SK-N-SH (cell line): ENCODE measurements around the gene COLEC12.
A peak's percentile ranks its signal among the peaks of the same experiment; 100 is the strongest.

Experiments used
- CTCF ChIP-seq: fragments of 200-600 bp; sonication (generic); IDR thresholded peaks from 2 replicates; pipeline ENCODE4 v1.6.1; 2017; ENCODE audit warnings: antibody characterized with exemption, mild to moderate bottlenecking, moderate library complexity
- ELF1 ChIP-seq: IDR thresholded peaks from 2 replicates; pipeline ENCODE4 v1.4.0; 2012
- MAX ChIP-seq: IDR thresholded peaks from 2 replicates; pipeline ENCODE4 v1.4.0; 2012; ENCODE audit warnings: low read depth
- MXI1 ChIP-seq: IDR thresholded peaks from 2 replicates; pipeline ENCODE4 v1.6.1; 2012; ENCODE audit warnings: mild to moderate bottlenecking, low read depth, low read length, improper control_type of control experiment
- TCF12 ChIP-seq: IDR thresholded peaks from 2 replicates; pipeline ENCODE4 v1.4.0; 2012
- TEAD4 ChIP-seq: IDR thresholded peaks from 2 replicates; pipeline ENCODE4 v1.4.0; 2012; ENCODE audit warnings: mild to moderate bottlenecking, borderline replicate concordance; ENCODE audit not compliant: insufficient read depth
- TF ChIP-seq, protein P1 (sequence below): IDR thresholded peaks from 2 replicates; pipeline ENCODE4; 2012

GRCh38 chr18:477565-477964 is 22.9 kb downstream of the COLEC12 start:
- TF ChIP-seq CTCF = peak; percentile 31
- TF ChIP-seq TCF12 = no peak
- no peak for TF ChIP-seq MAX
- TF ChIP-seq, protein P1, sequence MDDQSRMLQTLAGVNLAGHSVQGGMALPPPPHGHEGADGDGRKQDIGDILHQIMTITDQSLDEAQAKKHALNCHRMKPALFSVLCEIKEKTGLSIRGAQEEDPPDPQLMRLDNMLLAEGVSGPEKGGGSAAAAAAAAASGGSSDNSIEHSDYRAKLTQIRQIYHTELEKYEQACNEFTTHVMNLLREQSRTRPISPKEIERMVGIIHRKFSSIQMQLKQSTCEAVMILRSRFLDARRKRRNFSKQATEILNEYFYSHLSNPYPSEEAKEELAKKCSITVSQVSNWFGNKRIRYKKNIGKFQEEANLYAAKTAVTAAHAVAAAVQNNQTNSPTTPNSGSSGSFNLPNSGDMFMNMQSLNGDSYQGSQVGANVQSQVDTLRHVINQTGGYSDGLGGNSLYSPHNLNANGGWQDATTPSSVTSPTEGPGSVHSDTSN = no peak
- TF ChIP-seq TEAD4 = no peak
- no peak for TF ChIP-seq ELF1
- TF ChIP-seq MXI1 = no peak
